ENCODE results near the gene PHLPP1. TPM values are rescaled to one million over a fixed set of nuclear protein-coding genes. Genes with fewer than 3 reads are reported as not detected.

Gene PHLPP1
- total and polyA plus RNA-seq, 2 of the 13 experiments (the other 11 are each of a cell fraction or from before 2014, with no cell fraction given) = 9.8 to 18.5 TPM

GRCh38 chr18:62925031-62925688 is 209.8 kb downstream of the PHLPP1 start:
- TF ChIP-seq HOMEZ (CRISPR knock-in tag; IDR thresholded peaks at IDR 0.05; ENCODE audit: low read depth) (no peak), KDM3A (CRISPR knock-in tag; IDR thresholded peaks at IDR 0.05; ENCODE audit: low read depth) (no peak), TOPORS (CRISPR knock-in tag; IDR thresholded peaks at IDR 0.05) (no peak), ZNF614 (CRISPR knock-in tag; IDR thresholded peaks at IDR 0.05; ENCODE audit: borderline replicate concordance) (no peak), ZNF180 (CRISPR knock-in tag; IDR thresholded peaks at IDR 0.05; ENCODE audit: borderline replicate concordance, low read depth) (no peak), NFE2L2 (IDR thresholded peaks at IDR 0.05; ENCODE audit: low read length) (no peak), THAP11 (CRISPR knock-in tag; IDR thresholded peaks at IDR 0.05) (no peak), ZNF136 (CRISPR knock-in tag; IDR thresholded peaks at IDR 0.05; ENCODE audit: low read depth) (no peak), ATF2 (CRISPR knock-in tag; IDR thresholded peaks at IDR 0.05) (no peak), NAIF1 (CRISPR knock-in tag; IDR thresholded peaks at IDR 0.05; ENCODE audit: borderline replicate concordance) (no peak), PRMT3 (CRISPR knock-in tag; IDR thresholded peaks at IDR 0.05; ENCODE audit: borderline replicate concordance, low read depth) (no peak), ZNF569 (CRISPR knock-in tag; IDR thresholded peaks at IDR 0.05; ENCODE audit: borderline replicate concordance) (no peak), HNF4G (IDR thresholded peaks at IDR 0.05; ENCODE audit: borderline replicate concordance, low read depth, low read length) (no peak), HNF4G (CRISPR knock-in tag; IDR thresholded peaks at IDR 0.05; ENCODE audit: borderline replicate concordance, low read depth) (no peak), DNMT1 (CRISPR knock-in tag; IDR thresholded peaks at IDR 0.05) (no peak), ZFP36L2 (CRISPR knock-in tag; IDR thresholded peaks at IDR 0.05) (no peak), ARNTL (CRISPR knock-in tag; IDR thresholded peaks at IDR 0.05) (no peak), ZNF879 (CRISPR knock-in tag; IDR thresholded peaks at IDR 0.05) (no peak), TARDBP (CRISPR knock-in tag; IDR thresholded peaks at IDR 0.05) (no peak)
- no peaks in the 10 kb centered on the region for H3K4me1 ChIP-seq (ENCODE audit: insufficient read depth, low read length)
- no peaks in the 10 kb centered on the region for H4K20me1 ChIP-seq (ENCODE audit: insufficient read depth, low read length)
- no peak for FAIRE-seq
- intact Hi-C loops (cut with micrococcal nuclease; ENCODE audit: unreplicated experiment) (no loop called here), in situ Hi-C loops (cut with HindIII; ENCODE audit: extremely low pct_ligation_motif_present, low pct_unique_long_range_greater_than_20kb) (no loop called here)
- no peak overlapping the region for H3K9ac ChIP-seq (ENCODE audit: insufficient read depth, low read depth, low read length)
- H3K79me2 ChIP-seq (ENCODE audit: insufficient read depth, low read length) = no peaks in the 10 kb centered on the region
- H3K4me3 ChIP-seq (replicated peaks in 1 of 3; ENCODE audit: insufficient read depth in 1 of 3, low read depth in 2 of 3, low read length in 3 of 3) = no peak overlapping the region
- H3K36me3 ChIP-seq (replicated peaks in 1 of 2; ENCODE audit: control insufficient read depth in 1 of 2, insufficient read depth in 2 of 2, low read length in 2 of 2) = peaks cover 1 to 28% of the 10 kb centered on the region in 2 experiments; a peak in 3 of 5 replicates
- no peaks in the 10 kb centered on the region for H3K27me3 ChIP-seq (ENCODE audit: control insufficient read depth in 1 of 2, insufficient read depth in 2 of 2, low read length in 2 of 2)
- 92% methylated on average over 5 of the region's 5 CpGs for WGBS (ENCODE audit: low lambda C conversion rate)
- no peak for ATAC-seq
- no peak overlapping the region for H3K27ac ChIP-seq (ENCODE audit: extremely low read length, insufficient read depth, low read length)
- DNase-seq (ENCODE audit: low spot score) = no peak
- no peak overlapping the region for H2AFZ ChIP-seq (ENCODE audit: low read length)
- no peaks in the 10 kb centered on the region for H3K9me3 ChIP-seq (ENCODE audit: low read length)
- ChIA-PET POLR2A (interaction anchor here (1.0 kb wide), 1 partner anchor 39 kb away, joined by 3 read pairs; no protein-coding TSS in a partner anchor), CTCF (ENCODE audit: low intra/inter-chr PET ratio, low total read pairs) (no interaction called here)
- BruUV-seq (replicated peaks) = no TSS peak
- H3K4me2 ChIP-seq (ENCODE audit: low read depth, low read length) = no peak overlapping the region
